HG03108 (cell line): ENCODE measurements around the gene EZR.
A peak's percentile ranks its signal among the peaks of the same experiment; 100 is the strongest.

Experiments used
- ATAC-seq: cut with Tn5 transposase; IDR thresholded peaks from one replicate; pipeline ENCODE4 v1.9.1; 2021; ENCODE audit warnings: moderate library complexity; ENCODE audit not compliant: unreplicated experiment

The EZR gene

DNA sequence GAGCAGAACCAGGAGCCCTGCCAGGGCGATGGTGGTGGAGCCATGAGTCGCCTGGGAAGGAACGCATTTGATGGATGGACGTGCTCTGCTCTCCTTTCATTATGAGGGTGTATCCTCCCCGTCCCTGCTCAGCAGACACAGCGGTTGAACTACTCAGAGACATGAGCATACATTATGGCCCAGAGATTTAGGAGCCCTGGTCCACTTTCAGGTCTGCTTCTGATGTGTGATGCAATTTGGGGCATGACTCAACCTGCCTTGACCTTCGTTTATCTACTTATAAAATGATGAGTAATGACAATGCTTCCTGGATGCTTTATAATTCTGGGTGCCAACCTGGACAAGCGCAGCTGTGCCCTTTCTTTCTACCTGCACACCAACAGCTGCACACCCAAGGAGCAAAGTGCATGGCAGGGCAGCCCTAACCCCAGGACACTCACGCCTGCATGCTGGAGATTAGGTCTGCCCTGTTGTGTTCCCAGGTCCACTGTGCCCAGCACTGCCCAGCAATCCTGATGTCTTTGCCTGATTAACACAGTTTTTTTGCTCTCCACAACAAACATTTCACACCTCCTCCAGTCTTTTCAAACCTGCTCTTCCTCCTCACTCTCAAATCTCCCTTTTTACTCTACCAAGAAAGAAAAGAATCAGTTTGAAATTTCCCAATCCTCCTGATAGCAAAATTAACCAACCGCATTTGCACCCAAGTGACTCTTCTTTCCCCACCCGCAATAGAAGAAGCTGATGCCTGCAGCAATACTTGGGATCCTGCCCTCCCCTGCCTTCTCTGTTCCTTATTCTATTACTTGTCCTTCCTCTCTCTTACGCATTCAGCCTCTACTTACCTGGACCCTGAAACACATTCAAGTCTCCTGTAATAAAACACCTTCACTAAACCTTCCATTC lies 81.2 kb downstream of the EZR start:
- no peak for ATAC-seq

DNA sequence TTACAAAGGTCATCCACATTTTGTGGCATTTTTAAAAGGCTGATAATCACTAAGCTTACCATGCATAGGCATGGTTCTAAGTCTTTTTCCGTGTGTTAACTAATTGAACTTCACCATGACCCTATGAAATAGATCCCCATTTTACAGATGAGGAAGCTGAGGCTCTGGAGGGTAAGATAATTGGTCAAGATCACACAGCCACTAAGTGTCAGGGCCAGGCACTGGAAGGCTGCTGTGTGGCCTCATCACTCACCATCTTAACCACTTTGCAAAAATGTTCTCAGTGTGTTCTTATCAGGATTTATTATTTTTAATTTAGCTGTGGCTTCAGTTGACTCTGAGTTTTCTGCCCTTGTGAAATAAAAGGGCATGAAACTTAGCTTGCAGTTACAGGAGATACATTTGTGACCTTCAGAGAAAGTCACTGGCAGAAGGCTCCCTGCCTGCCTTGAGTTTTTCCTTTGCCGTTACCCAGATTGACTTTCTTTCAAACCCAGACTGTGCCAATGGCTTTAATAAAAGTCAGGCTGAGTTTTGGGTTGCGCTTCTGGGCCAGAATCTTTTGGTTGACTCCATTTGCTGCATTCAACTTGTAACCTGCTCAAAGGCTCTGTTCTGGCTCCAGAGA lies 82.0 kb downstream of the EZR start:
- ATAC-seq = no peak

GRCh38 chr6:158735009-158735408 lies 84.2 kb downstream of the EZR start:
- no peak for ATAC-seq

DNA sequence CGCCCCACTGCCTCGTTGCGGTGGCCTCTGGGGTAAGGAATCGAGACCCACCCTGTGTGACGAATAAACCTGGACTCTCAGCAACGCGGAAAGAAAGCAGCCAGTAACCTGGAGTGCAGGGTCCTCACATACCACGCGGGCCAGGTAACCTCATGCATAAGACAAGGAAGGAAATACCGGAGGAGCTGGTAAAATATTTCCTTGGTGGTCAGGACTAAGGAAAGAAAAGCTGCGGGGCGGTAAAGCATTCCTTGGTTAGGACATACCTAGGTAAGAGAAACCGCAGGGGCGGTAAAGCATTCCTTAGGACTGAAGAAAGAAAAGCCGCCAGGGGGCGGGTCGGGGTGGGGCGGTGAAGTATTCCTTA lies 88.6 kb downstream of the EZR start:
- ATAC-seq = no peak

GRCh38 chr6:158729906-158730540 lies 89.1 kb downstream of the EZR start:
- ATAC-seq = no peak

- no peak for ATAC-seq
These were observed 93.5 kb downstream of the EZR start for GRCh38 chr6:158725704-158726103.

DNA sequence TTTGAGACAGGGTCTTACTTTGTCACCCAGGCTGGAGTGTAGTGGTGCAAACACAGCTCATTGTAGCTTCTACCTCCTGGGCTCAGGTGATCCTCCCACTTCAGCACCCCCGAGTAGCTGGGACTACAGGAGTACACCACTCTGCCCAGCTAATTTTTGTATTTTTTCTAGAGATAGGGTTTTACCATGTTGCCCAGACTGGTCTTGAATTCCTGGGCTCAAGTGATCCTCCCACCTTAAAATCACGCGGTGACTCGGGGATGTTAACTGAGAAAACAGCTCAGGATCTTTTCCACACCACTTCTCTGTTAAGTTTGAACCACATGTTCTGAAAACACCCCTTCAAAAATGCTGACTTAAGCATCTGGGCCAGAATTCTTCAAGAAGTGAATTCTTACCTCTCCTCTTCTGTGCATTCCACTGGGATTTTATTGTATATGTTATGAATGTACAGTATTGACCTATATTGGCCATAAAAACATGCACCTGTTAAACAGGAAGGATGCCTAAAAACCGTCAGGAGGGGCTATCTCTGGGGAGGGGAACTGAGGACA lies 96.9 kb downstream of the EZR start:
- no peak for ATAC-seq

GRCh38 chr6:158718461-158719046 lies 100.6 kb downstream of the EZR start:
- ATAC-seq = no peak

DNA sequence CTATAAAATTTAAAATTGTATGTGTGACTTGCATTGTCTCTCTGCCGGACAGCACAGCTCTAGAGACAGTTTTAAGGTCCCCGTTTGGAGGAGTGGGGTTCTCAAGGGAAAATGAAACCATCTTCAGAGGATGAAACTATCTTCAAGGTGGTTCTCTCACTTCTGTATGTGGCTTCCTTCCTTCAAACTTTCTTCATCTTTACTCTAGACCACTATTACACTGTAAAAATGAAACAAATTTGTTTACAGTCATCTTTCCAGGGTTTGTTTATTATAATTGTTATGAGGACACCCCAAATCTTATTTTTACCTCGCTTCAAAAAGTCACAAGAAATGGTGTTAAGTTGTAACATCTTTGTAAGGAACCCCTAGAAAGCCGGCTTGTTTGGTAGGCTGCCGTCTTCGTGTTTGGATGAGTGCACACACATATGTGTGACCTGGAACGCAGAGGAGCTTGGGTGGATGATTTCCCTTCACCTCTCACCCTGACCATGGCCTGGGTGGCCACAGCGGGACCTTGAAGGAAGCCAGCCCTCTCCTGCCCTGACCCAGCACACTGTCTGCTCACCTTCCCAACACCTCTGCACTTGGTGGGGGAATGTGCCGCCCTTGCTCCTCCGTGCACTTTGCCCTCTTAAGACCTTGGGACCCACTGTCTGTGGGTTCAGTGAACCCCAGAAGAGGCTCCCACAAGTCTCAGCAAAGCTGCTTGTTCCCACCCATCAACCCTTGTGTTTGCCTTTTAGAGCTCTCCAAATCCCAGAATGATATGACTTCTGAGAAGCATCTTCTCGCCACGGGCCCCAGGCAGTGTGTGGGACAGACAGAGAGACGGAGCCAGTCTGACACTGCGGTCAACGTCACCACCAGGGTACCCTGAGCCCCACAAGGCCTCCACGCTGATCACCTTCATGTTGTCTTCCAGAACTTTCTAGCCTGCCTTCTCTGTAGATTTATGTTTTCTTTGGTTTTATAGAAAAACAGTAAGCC lies 101.5 kb downstream of the EZR start:
- peak; percentile 54 for ATAC-seq
